Measurements from ENCODE around the gene LYSMD3.

LYSMD3 gene

GRCh38 chr5:90555666-90556065 lies 26.3 kb upstream of the LYSMD3 start:
- TF ChIP-seq, protein P1, sequence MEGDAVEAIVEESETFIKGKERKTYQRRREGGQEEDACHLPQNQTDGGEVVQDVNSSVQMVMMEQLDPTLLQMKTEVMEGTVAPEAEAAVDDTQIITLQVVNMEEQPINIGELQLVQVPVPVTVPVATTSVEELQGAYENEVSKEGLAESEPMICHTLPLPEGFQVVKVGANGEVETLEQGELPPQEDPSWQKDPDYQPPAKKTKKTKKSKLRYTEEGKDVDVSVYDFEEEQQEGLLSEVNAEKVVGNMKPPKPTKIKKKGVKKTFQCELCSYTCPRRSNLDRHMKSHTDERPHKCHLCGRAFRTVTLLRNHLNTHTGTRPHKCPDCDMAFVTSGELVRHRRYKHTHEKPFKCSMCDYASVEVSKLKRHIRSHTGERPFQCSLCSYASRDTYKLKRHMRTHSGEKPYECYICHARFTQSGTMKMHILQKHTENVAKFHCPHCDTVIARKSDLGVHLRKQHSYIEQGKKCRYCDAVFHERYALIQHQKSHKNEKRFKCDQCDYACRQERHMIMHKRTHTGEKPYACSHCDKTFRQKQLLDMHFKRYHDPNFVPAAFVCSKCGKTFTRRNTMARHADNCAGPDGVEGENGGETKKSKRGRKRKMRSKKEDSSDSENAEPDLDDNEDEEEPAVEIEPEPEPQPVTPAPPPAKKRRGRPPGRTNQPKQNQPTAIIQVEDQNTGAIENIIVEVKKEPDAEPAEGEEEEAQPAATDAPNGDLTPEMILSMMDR (IDR thresholded peaks at IDR 0.05; ENCODE audit: extremely low read depth, missing control alignments) = no peak
- DNase-seq (ENCODE audit: low spot score) = no peak

- TF ChIP-seq, protein P1 (IDR thresholded peaks at IDR 0.05; ENCODE audit: extremely low read depth, missing control alignments) = no peak
- DNase-seq (ENCODE audit: low spot score) = no peak
Measured at GRCh38 chr5:90554358-90555006, 25.1 kb upstream of the LYSMD3 start.

- DNase-seq (ENCODE audit: low spot score) = no peak
- TF ChIP-seq, protein P1 (IDR thresholded peaks at IDR 0.05; ENCODE audit: extremely low read depth, missing control alignments) = no peak
Measured at GRCh38 chr5:90553711-90554110, 24.3 kb upstream of the LYSMD3 start.

DNA sequence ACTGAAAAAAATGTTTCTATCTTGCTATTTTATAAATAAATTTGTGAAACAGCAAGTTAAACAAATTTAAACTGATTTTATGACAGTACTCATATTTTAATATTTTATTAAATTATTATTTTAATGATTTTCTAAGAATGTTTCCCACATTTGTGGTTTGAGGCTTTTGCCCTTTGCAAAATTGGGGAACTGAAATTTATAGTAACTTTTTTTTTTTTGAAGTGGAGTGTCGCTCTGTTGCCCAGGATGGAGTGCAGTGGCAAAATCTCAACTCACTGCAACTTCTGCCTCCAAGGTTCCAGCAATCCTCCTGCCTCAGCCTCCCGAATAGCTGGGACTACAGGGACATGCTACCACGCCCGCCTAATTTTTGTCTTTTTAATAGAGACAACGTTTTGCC lies 22.0 kb upstream of the LYSMD3 start:
- TF ChIP-seq, protein P1 (IDR thresholded peaks at IDR 0.05; ENCODE audit: extremely low read depth, missing control alignments) = no peak

GRCh38 chr5:90550963-90551362 lies 21.6 kb upstream of the LYSMD3 start:
- DNase-seq (ENCODE audit: low spot score) = no peak
- TF ChIP-seq, protein P1 (IDR thresholded peaks at IDR 0.05; ENCODE audit: extremely low read depth, missing control alignments) = no peak

More for the DNA sequence above, 22.0 kb upstream of the LYSMD3 start:
- DNase-seq (ENCODE audit: low spot score) = no peak

- TF ChIP-seq, protein P1 (IDR thresholded peaks at IDR 0.05; ENCODE audit: extremely low read depth, missing control alignments) = no peak
- no peak for DNase-seq (ENCODE audit: low spot score)
Measured at GRCh38 chr5:90549729-90550275, 20.4 kb upstream of the LYSMD3 start.

DNA sequence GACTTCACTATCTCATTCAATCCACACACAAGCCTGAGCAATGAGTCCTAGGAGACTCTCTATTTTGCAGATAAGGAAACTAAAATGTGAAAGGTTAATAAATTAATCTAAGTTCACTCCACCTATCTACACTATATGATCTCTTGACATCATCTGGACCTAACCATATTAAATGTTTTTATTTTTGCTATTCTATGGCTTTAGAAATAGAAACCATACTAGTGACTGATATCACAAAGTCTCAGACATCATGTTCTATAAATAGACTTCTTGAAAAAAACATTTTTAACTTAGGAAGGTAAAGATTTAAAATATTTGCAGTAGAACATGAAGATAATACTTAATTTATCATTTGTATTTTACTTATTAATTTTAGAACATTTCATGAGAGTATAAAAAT lies 19.8 kb upstream of the LYSMD3 start:
- TF ChIP-seq, protein P1 (IDR thresholded peaks at IDR 0.05; ENCODE audit: extremely low read depth, missing control alignments) = no peak

More for the DNA sequence above, 19.8 kb upstream of the LYSMD3 start:
- no peak for DNase-seq (ENCODE audit: low spot score)

Data from GM20000 (cell line).